D721Med (cell line): ENCODE data around the gene AARS2.
"Not testable (repeated sequence)": the region's sequence is repeated elsewhere in the genome, so short reads cannot be mapped to it uniquely, and the experiment has no call there.

Experiments used
- DNase-seq: peaks from one replicate; pipeline ENCODE4 v3.0.0; 2011; ENCODE audit warnings: low spot score; ENCODE audit not compliant: insufficient read length
- FAIRE-seq: peaks from 2 replicates; lab custom pipeline; 2011; peaks lifted over from hg19 to GRCh38; lab: Jason Lieb, UNC
- TF ChIP-seq, protein P1 (sequence below): IDR thresholded peaks from 2 replicates; pipeline ENCODE4 v1.5.1; 2012; ENCODE audit warnings: mild to moderate bottlenecking, control low read depth; ENCODE audit not compliant: insufficient read depth; ENCODE audit errors: missing control alignments

The AARS2 gene

DNA sequence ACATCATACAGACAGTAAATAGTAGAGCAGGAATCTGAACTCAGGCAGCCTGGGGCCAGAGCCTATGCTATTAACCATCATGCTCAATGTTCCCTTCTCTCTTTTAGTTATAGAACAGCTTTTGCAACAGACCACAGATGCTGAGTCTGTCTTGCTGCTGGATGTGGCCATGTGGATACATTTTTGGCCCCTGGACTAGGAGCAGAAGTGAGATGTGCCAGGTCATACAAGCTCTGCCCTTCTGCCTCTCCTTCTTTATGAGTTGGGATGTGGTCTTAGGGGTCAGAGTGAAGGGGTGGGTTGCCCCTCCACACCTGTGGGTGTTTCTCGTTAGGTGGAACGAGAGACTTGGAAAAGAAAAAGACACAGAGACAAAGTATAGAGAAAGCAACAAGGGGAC, 14.6 kb upstream of the AARS2 start:
- no peak for DNase-seq
- no peak for FAIRE-seq
- TF ChIP-seq, protein P1, sequence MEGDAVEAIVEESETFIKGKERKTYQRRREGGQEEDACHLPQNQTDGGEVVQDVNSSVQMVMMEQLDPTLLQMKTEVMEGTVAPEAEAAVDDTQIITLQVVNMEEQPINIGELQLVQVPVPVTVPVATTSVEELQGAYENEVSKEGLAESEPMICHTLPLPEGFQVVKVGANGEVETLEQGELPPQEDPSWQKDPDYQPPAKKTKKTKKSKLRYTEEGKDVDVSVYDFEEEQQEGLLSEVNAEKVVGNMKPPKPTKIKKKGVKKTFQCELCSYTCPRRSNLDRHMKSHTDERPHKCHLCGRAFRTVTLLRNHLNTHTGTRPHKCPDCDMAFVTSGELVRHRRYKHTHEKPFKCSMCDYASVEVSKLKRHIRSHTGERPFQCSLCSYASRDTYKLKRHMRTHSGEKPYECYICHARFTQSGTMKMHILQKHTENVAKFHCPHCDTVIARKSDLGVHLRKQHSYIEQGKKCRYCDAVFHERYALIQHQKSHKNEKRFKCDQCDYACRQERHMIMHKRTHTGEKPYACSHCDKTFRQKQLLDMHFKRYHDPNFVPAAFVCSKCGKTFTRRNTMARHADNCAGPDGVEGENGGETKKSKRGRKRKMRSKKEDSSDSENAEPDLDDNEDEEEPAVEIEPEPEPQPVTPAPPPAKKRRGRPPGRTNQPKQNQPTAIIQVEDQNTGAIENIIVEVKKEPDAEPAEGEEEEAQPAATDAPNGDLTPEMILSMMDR, result no peak

DNA sequence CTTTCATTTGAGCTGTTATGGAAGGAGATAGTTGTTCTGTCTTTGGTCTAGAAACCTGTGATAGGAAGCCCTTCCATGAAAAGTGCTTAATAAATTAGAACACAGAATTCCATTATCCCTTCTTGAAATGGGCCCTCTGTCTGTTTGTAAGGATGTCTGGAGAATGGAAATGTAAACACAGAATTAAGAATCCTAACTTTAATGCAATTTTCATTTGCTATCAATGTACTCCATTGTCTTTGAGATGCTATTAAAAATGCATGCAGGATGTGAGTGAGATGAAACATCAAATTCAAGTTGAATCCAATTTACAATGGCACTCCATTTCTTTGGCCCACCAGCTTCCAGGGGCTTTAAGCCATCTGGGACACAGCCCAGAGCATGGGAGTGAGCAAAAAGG, 13.9 kb upstream of the AARS2 start:
- FAIRE-seq (no peak), DNase-seq (no peak)
- TF ChIP-seq, protein P1, result no peak

DNA sequence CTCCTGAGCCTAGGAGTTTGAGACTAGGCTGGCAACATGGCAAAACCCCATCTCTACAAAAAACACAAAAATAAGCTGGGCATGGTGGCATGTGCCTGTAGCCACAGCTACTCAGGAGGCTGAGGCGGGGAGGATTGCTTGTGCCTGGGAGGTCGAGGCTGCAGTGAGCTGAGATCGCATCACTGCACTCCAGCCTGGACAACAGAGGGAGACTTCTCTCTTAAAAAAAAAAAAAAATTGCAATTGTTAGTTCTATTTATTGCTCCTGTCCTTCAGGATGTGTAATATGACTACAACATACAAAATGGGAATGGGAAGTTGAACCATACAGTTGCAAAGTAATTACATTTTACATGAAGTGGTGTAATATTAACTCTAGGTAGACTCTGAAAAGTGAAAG, 8.1 kb upstream of the AARS2 start:
- no peak for FAIRE-seq
- no peak for DNase-seq
- TF ChIP-seq, protein P1, result no peak

DNA sequence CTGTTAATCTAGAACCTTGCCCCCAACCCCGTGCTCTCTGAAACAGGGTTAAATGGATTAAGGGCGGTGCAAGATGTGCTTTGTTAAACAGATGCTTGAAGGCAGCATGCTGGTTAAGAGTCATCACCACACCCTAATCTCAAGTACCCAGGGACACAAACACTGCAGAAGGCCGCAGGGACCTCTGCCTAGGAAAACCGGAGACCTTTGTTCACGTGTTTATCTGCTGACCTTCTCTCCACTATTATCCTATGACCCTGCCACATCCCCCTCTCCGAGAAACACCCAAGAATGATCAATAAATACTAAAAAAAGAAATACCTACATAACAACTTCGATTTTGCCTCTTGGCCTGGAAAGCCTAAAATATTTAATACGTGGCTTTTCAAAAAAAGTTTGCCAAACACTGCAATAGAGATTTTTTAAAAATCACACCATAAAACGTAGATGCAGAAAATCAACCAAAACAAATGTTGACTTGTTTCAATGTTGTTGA, 4.0 kb upstream of the AARS2 start:
- not testable (repeated sequence) for FAIRE-seq, DNase-seq

DNA sequence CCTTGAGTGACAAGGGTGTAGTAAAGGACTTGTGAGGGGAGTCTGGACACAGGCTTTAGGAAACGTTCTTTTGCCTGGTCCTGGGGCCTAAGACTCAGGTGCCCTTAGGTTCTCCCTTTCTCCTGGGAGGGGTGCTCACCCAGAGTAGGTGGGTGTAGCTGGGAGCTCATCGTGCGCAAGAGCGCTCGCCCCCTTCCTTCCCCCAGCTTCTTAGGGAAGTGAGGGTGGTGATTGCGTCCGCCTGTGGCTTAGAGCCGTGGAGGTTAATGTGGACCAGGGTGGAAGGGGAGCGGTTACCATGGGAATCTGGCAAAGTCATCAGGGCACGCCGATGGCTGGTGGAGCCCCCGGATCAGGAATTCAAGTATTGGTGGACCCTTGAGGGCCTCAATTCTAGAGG, 3.3 kb upstream of the AARS2 start:
- TF ChIP-seq, protein P1, result no peak
- DNase-seq, result no peak
- FAIRE-seq, result no peak

DNA sequence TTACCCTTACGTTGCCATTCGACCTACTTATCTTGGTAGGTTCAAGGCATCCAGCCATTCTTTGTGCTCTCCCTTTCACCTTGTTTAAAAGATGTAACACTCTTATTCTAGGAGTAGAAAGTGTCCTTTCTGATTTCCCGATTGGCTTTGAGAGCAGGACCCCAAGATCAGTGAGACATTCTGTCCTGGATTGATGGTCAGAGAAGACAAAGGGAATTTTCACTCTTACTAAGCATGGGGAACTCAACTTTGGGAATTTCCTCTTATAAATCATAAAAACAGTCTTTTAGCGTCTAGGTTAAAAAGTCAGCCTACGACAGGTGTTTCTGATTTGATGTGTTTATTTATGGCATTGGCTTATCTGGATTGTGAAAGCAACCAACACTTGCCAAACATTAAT, 2.8 kb upstream of the AARS2 start:
- FAIRE-seq, result no peak
- TF ChIP-seq, protein P1, result no peak
- no peak for DNase-seq

DNA sequence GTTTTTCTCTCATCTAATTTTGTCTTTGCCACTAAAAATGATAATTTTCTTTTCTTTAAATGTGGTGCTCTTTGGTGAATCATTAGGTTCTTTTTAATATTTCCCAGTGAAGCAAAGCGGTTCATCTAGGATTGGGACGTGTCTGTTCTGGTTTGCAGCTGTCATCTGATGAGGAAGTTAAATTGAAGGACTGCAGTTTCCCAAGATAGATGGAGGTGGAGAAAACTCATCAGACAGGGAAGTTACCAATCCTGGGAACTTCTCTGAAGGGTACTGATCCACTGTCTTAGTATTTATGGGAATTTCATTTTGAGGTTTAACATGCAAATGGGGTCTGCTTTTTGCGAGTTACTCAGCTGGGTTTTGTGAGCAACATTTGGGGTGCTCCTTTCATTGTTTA, 2.4 kb upstream of the AARS2 start:
- TF ChIP-seq, protein P1, result no peak
- DNase-seq (no peak), FAIRE-seq (no peak)

DNA sequence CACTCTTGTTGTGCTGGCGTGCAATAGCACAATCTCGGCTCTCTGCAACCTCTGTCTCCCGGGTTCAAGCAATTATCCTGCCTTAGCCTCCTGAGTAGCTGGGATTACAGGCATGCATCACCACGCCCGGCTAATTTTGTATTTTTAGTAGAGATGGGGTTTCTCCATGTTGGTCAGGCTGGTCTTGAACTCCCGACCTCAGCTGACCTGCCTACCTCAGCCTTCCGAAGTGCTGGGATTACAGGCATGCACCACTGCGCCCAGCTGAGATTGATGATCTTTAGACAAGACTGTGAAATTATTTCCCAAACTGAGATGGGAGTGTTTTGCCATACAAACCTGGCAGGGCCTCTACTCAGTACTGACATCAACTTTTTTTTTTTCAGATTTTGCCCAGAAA, 1.5 kb upstream of the AARS2 start:
- DNase-seq, FAIRE-seq: not testable (repeated sequence)
